HEK293T (cell line): ENCODE data around the gene CLCN3.

Experiments
- ARNT ChIP-seq: fragments of 450-650 bp; IDR thresholded peaks from 2 replicates; pipeline ENCODE4 v1.6.1; 2017; ENCODE audit warnings: mild to moderate bottlenecking
- BHLHE40 ChIP-seq: fragments of 450-650 bp; IDR thresholded peaks from 2 replicates; pipeline ENCODE4 v1.6.1; 2016; ENCODE audit warnings: mild to moderate bottlenecking, moderate library complexity, borderline replicate concordance
- CTBP1 ChIP-seq: fragments of 450-650 bp; IDR thresholded peaks from 2 replicates; pipeline ENCODE4 v1.6.1; 2016; ENCODE audit warnings: borderline replicate concordance
- ELF4 ChIP-seq: fragments of 450-650 bp; IDR thresholded peaks from 2 replicates; pipeline ENCODE4 v1.6.1; 2017; ENCODE audit warnings: antibody characterized with exemption
- FOXA1 ChIP-seq: fragments of 450-650 bp; IDR thresholded peaks from 2 replicates; pipeline ENCODE4 v1.6.1; 2016; ENCODE audit warnings: mild to moderate bottlenecking
- FOXK2 ChIP-seq: fragments of 450-650 bp; IDR thresholded peaks from 2 replicates; pipeline ENCODE4 v1.6.1; 2016; ENCODE audit warnings: mild to moderate bottlenecking
- FOXM1 ChIP-seq: fragments of 450-650 bp; IDR thresholded peaks from 2 replicates; pipeline ENCODE4 v1.6.1; 2017; ENCODE audit warnings: mild to moderate bottlenecking, borderline replicate concordance
- HDGF ChIP-seq: fragments of 450-650 bp; IDR thresholded peaks from 2 replicates; pipeline ENCODE4 v1.6.1; 2017; ENCODE audit warnings: antibody characterized with exemption, borderline replicate concordance
- PKNOX1 ChIP-seq: fragments of 450-650 bp; IDR thresholded peaks from 2 replicates; pipeline ENCODE4 v1.6.1; 2016
- SP1 ChIP-seq: fragments of 450-650 bp; IDR thresholded peaks from 2 replicates; pipeline ENCODE4 v1.6.1; 2017
- TARDBP ChIP-seq: fragments of 450-650 bp; IDR thresholded peaks from 2 replicates; pipeline ENCODE4 v1.6.1; 2016
- ZNF384 ChIP-seq: fragments of 450-650 bp; IDR thresholded peaks from 2 replicates; pipeline ENCODE4 v1.6.1; 2016

GRCh38 chr4:169766741-169767140, 146.4 kb downstream of the CLCN3 start:
- TF ChIP-seq ZNF384 (no peak), ARNT (no peak), FOXA1 (no peak), HDGF (no peak), TARDBP (no peak), PKNOX1 (no peak), FOXM1 (no peak), SP1 (no peak), BHLHE40 (no peak), ELF4 (no peak), CTBP1 (no peak), FOXK2 (no peak)
